K562 (cell line): Measurements from ENCODE around the gene SMIM29. TPM values are rescaled to one million over a fixed set of nuclear protein-coding genes. Genes with fewer than 3 reads are reported as not detected.

Experiments
- CHCHD3 ChIP-seq: fragments of 250-450 bp; sonication (Bioruptor Pico); IDR thresholded peaks from 2 replicates; pipeline ENCODE4 v2.1.2; 2022; ENCODE audit warnings: mild to moderate bottlenecking
- DACH1 ChIP-seq: fragments of 450-650 bp; IDR thresholded peaks from 2 replicates; pipeline ENCODE4 v1.6.1; 2018; ENCODE audit not compliant: partially characterized antibody
- HDAC3 ChIP-seq: fragments of 450-650 bp; IDR thresholded peaks from 2 replicates; pipeline ENCODE4 v1.6.1; 2018; ENCODE audit warnings: borderline replicate concordance, mild to moderate bottlenecking, moderate library complexity; ENCODE audit not compliant: partially characterized antibody
- KAT7 ChIP-seq: sonication (generic); formaldehyde crosslinking; IDR thresholded peaks from 2 replicates; pipeline ENCODE4 v1.8.0; 2022; ENCODE audit warnings: missing genetic modification reagents, mild to moderate bottlenecking, borderline replicate concordance
- MLLT1 ChIP-seq, 2 experiments: fragments of 450-650 bp; IDR thresholded peaks; 2 replicates each; pipeline ENCODE4 v1.6.1; 2016
- MTA1 ChIP-seq: fragments of 450-650 bp; IDR thresholded peaks from 2 replicates; pipeline ENCODE4 v1.6.1; 2017; ENCODE audit warnings: borderline replicate concordance
- NR4A1 ChIP-seq, 2 experiments: fragments of 250-450 bp in 1 of 2; fragments of 450-650 bp in 1 of 2; sonication (Bioruptor Pico) in 1 of 2; IDR thresholded peaks; 2 replicates each; pipeline versions ENCODE4 v1.4.0 to v1.6.1; 2016 to 2020; ENCODE audit warnings: mild to moderate bottlenecking in 2 of 2, missing compliant biosample characterization in 1 of 2, missing genetic modification characterization in 1 of 2, moderate library complexity in 1 of 2
- POLR2AphosphoS2 ChIP-seq: IDR thresholded peaks from 2 replicates; pipeline ENCODE4 v1.6.1; 2012; ENCODE audit warnings: low read length, improper control_type of control experiment
- RBM25 ChIP-seq: fragments of 200-400 bp; formaldehyde crosslinking; IDR thresholded peaks from 2 replicates; pipeline ENCODE4 v1.6.1; 2018; ENCODE audit warnings: low read length, low read depth, moderate library complexity; ENCODE audit not compliant: severe bottlenecking
- SIRT6 ChIP-seq: IDR thresholded peaks from one replicate; pipeline ENCODE4 v1.6.1; 2012; ENCODE audit warnings: low read depth, mild to moderate bottlenecking, control low read depth, inconsistent platforms, low read length, moderate library complexity
- SMAD2 ChIP-seq: fragments of 150-350 bp; IDR thresholded peaks from 2 replicates; pipeline ENCODE4 v1.6.1; 2014; ENCODE audit warnings: low read depth, mild to moderate bottlenecking, low read length
- XRCC5 ChIP-seq: fragments of 200-400 bp; formaldehyde crosslinking; IDR thresholded peaks from 2 replicates; pipeline ENCODE4 v1.6.1; 2017; ENCODE audit warnings: low read depth, mild to moderate bottlenecking, low read length
- ZBTB33 ChIP-seq: sonication (generic); formaldehyde crosslinking; IDR thresholded peaks from 2 replicates; pipeline ENCODE4 v1.8.1; 2023; ENCODE audit warnings: mild to moderate bottlenecking, missing genetic modification reagents
- ZNF407 ChIP-seq: fragments of 450-650 bp; IDR thresholded peaks from 2 replicates; pipeline ENCODE4 v1.6.1; 2016; ENCODE audit warnings: low read depth
- polyA plus RNA-seq, 8 experiments: library from polyadenylated mRNA; depleted of rRNA in 4 of 8; stranded (reverse) in 5 of 8; unstranded in 3 of 8; fragments of >200 nt; fragmentation: Nextera tagmentation in 2 of 8; fragmentation: Illumina TruSeq in 1 of 8; extraction: Ambion mirVana in 2 of 8; extraction: Trizol in 1 of 8; gene quantifications; 2 replicates each; pipeline versions ENCODE4 v1.2.1 to v1.2.3, GENCODE V29; 2011 to 2014; ENCODE audit warnings: inconsistent platforms in 1 of 8, missing spikeins in 1 of 8
- total RNA-seq, 7 experiments: library from RNA; depleted of rRNA in 6 of 7; stranded (reverse); fragments of >200 nt in 6 of 7; fragmentation: Illumina TruSeq in 2 of 7; extraction: Trizol in 2 of 7; gene quantifications; 2 replicates each; pipeline versions ENCODE4 v1.2.1 to v1.2.3, GENCODE V29; 2011 to 2021; ENCODE audit warnings: low replicate concordance in 1 of 7

The SMIM29 gene
- total and polyA plus RNA-seq, 9 of the 15 experiments (the other 6 are each of a cell fraction or from before 2014, with no cell fraction given) = 6.5 to 36.7 (median 20.9) TPM

GRCh38 chr6:34223381-34223955 is 25.3 kb downstream of the SMIM29 start (continued):
- TF ChIP-seq ZNF407 (peak; percentile 40; the same call in 1 of the 2 replicates), SIRT6 (no peak), RBM25 (peak; percentile 84), NR4A1 (CRISPR knock-in tag; IDR thresholded peaks at IDR 0.05) (no peak), NR4A1 (tag; IDR thresholded peaks at IDR 0.05) (no peak), MLLT1 (IDR thresholded peaks at IDR 0.05) (peak; percentile 19 to 43; a peak in 1 of 4 replicates), KAT7 (CRISPR knock-in tag) (no peak), HDAC3 (no peak), ZBTB33 (CRISPR knock-in tag) (peak; percentile 88; the same call in 1 of the 2 replicates), POLR2AphosphoS2 (no peak), SMAD2 (no peak), XRCC5 (no peak), DACH1 (no peak), MTA1 (peak; percentile 19; the same call in 1 of the 2 replicates), CHCHD3 (CRISPR knock-in tag) (no peak)
